T-helper 1 cell treated with Interleukin-12 subunit alpha and Interleukin-12 subunit beta and Interleukin-4 antibody, amounts not matched to agents 30 μg/mL and 1 μg/mL, for 36 hours (primary cell): ENCODE data around the gene TLK2.
A peak's percentile ranks its signal among the peaks of the same experiment; 100 is the strongest.

Experiments
- H3K27ac Mint-ChIP-seq: one replicate; pipeline ENCODE4 v1.8.0; 2021; ENCODE audit warnings: mild to moderate bottlenecking, mixed read lengths
- H3K27me3 Mint-ChIP-seq: one replicate; pipeline ENCODE4 v1.8.0; 2021; ENCODE audit warnings: low read depth, mixed read lengths
- H3K36me3 Mint-ChIP-seq: one replicate; pipeline ENCODE4 v1.8.0; 2021; ENCODE audit warnings: low read depth, mixed read lengths
- H3K4me1 Mint-ChIP-seq: one replicate; pipeline ENCODE4 v1.8.0; 2021; ENCODE audit warnings: low read depth, mixed read lengths
- H3K4me3 Mint-ChIP-seq: one replicate; pipeline ENCODE4 v1.8.0; 2021; ENCODE audit warnings: mild to moderate bottlenecking, moderate library complexity, mixed read lengths
- H3K9me3 Mint-ChIP-seq: one replicate; pipeline ENCODE4 v1.8.0; 2021; ENCODE audit warnings: mixed read lengths

TLK2 gene

GRCh38 chr17:62615503-62615902 is 136.9 kb downstream of the TLK2 start:
- H3K4me3 Mint-ChIP-seq, result no peak overlapping the region
- no peaks in the 10 kb centered on the region for H3K27me3 Mint-ChIP-seq
- H3K9me3 Mint-ChIP-seq, result no peaks in the 10 kb centered on the region
- peak overlapping the region; percentile 26 for H3K27ac Mint-ChIP-seq
- peaks cover 25% of the 10 kb centered on the region for H3K36me3 Mint-ChIP-seq
- peaks cover 4% of the 10 kb centered on the region for H3K4me1 Mint-ChIP-seq

GRCh38 chr17:62616993-62617893 is 138.6 kb downstream of the TLK2 start:
- no peak overlapping the region for H3K27ac Mint-ChIP-seq
- H3K9me3 Mint-ChIP-seq, result no peaks in the 10 kb centered on the region
- no peaks in the 10 kb centered on the region for H3K27me3 Mint-ChIP-seq
- H3K4me3 Mint-ChIP-seq, result no peak overlapping the region
- peaks cover 13% of the 10 kb centered on the region for H3K36me3 Mint-ChIP-seq
- no peaks in the 10 kb centered on the region for H3K4me1 Mint-ChIP-seq

- H3K4me1 Mint-ChIP-seq, result no peaks in the 10 kb centered on the region
- H3K27ac Mint-ChIP-seq, result no peak overlapping the region
- H3K4me3 Mint-ChIP-seq, result no peak overlapping the region
- H3K36me3 Mint-ChIP-seq, result peaks cover 11% of the 10 kb centered on the region
- H3K27me3 Mint-ChIP-seq, result no peaks in the 10 kb centered on the region
- no peaks in the 10 kb centered on the region for H3K9me3 Mint-ChIP-seq
These were observed 139.4 kb downstream of the TLK2 start for GRCh38 chr17:62617894-62618472.

DNA sequence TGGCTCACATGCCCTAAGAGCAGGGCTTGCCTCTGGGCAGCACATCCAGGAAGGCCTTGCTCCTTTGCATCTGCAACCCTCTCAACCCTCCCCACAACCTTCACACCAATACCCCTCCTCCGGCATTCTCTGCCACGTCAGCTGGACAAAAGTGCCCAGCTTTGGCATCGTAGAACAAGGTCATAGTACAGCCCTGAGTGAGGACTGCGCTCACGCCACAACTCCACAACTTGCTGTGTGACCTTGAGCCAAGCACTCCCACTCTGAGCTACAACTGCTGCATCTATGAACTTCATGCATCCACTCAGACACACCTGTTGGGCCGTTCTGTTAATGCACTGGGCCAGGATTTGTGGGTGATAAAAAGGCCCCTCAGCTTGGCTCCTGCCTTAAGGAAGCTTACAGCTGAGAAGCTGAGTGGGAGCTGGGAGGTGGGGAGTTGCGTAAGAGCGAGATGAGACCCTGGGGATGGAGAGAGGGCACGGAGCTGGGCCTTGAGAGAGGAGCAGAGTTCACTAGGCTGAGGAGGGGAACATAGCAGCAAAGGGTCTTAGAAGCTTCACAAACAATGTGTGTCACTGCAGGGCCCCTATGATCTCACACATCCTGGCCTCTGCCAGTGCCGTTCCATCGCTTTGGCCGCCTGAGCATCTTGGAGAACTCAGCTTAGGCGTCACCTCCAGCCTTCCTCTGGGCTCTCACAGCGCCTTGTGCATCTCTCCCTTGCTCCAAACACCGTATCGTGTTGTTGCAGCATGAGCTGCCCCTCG is 140.2 kb downstream of the TLK2 start:
- Mint-ChIP-seq H3K36me3 (peaks cover 9% of the 10 kb centered on the region), H3K9me3 (no peaks in the 10 kb centered on the region), H3K27ac (no peak overlapping the region), H3K4me3 (no peak overlapping the region), H3K4me1 (no peaks in the 10 kb centered on the region), H3K27me3 (no peaks in the 10 kb centered on the region)

DNA sequence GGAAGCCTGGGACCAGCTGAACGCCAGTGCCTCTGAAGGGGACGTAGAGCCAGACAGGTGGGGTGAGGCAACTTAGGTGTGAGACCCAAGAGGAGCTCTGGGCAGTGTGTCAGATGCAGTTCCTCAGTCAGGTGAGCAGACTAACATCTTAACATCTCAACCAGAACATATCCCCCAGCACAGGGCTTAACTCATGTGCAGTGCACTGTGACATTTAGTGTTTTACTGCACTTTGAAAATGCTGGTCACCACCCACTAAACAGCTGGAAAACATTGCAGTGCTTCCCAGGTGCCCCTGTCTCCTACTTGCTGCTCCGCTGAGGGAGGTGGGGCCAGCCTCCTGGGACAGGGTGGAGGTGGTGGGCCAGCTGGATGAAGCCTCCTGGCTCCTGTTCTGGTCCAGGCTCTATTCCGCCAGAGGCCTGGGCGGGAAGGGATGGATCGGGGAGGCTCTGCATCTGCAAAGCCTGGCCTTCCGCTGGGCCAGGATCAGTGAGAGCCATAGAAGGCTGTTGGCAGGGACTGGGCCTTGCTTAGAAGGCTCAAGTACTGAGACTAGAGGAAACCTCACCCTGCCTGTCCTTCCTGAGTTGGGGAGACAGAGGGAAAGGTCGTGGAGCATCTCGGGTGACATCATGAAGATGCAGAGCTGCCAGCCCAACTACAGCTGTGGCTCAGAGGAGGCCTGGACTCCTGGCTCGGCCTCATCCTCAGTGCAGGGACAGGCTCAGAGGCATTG is 141.0 kb downstream of the TLK2 start:
- no peaks in the 10 kb centered on the region for H3K4me1 Mint-ChIP-seq
- no peaks in the 10 kb centered on the region for H3K9me3 Mint-ChIP-seq
- peaks cover 8% of the 10 kb centered on the region for H3K36me3 Mint-ChIP-seq
- H3K4me3 Mint-ChIP-seq, result no peak overlapping the region
- no peaks in the 10 kb centered on the region for H3K27me3 Mint-ChIP-seq
- H3K27ac Mint-ChIP-seq, result no peak overlapping the region

GRCh38 chr17:62621223-62621622 is 142.6 kb downstream of the TLK2 start:
- H3K27ac Mint-ChIP-seq, result no peak overlapping the region
- peaks cover 4% of the 10 kb centered on the region for H3K36me3 Mint-ChIP-seq
- H3K4me3 Mint-ChIP-seq, result no peak overlapping the region
- peaks cover 4% of the 10 kb centered on the region for H3K27me3 Mint-ChIP-seq
- no peaks in the 10 kb centered on the region for H3K4me1 Mint-ChIP-seq
- H3K9me3 Mint-ChIP-seq, result no peaks in the 10 kb centered on the region

- Mint-ChIP-seq H3K9me3 (no peaks in the 10 kb centered on the region), H3K27me3 (peaks cover 37% of the 10 kb centered on the region), H3K27ac (no peak overlapping the region), H3K4me3 (no peak overlapping the region), H3K4me1 (peaks cover 3% of the 10 kb centered on the region), H3K36me3 (peaks cover 4% of the 10 kb centered on the region)
These were observed 146.7 kb downstream of the TLK2 start for GRCh38 chr17:62625184-62625869.

DNA sequence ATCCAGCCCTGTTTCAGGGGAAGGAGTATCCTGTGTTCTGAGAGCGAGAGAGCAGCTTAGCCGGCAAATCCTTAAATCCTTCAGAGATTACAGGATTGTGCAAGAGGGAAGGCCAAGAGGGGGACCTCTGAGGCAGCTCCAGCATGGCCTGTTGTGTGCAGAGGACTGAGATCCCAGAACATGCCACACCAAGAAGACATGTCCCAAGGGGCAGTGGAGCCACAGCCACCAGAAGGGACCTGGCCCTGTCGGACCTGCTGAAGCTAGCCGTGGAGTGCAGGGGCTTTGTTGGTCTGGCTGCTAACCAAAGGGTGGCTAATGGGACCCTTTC is 147.2 kb downstream of the TLK2 start:
- H3K9me3 Mint-ChIP-seq, result no peaks in the 10 kb centered on the region
- peaks cover 40% of the 10 kb centered on the region for H3K27me3 Mint-ChIP-seq
- peak overlapping the region; percentile 22 for H3K4me3 Mint-ChIP-seq
- H3K27ac Mint-ChIP-seq, result no peak overlapping the region
- H3K36me3 Mint-ChIP-seq, result peaks cover 4% of the 10 kb centered on the region
- peaks cover 3% of the 10 kb centered on the region for H3K4me1 Mint-ChIP-seq

- Mint-ChIP-seq H3K36me3 (peaks cover 4% of the 10 kb centered on the region), H3K4me1 (peaks cover 3% of the 10 kb centered on the region), H3K27ac (no peak overlapping the region), H3K27me3 (peaks cover 43% of the 10 kb centered on the region), H3K4me3 (peak overlapping the region; percentile 31), H3K9me3 (no peaks in the 10 kb centered on the region)
These were observed 148.1 kb downstream of the TLK2 start for GRCh38 chr17:62626719-62627218.

DNA sequence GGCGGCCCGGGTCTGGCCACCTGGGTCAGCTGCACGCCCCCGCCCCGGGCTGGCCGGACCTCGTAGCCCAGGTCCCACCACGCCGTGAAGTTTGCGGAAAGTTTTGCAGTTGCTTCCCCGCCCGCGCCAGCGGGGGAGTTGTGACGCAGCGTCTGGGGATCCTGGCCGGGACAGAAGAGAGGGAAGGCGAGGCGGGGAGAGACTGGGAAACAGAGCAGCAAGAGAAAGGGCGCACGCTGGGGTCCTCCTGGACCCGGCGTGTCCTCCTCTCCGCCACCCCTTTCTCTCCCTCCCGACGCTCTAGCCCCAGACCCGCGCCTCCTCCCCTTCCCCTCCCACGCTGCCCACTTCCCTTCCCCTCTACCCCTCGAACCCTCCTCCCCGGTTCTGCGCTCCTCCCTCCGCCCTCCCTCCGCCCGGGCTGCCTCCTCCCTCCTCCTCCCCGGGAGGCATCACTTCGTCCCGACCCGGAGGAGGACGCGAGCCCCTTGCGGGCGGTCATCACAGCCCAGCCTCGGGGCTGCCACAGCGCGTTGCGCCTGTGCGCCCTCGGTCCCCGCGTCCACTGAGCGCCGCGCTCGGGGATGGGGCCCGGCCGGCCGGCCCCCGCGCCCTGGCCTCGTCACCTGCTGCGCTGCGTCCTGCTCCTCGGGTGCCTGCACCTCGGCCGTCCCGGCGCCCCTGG is 148.7 kb downstream of the TLK2 start, which contains the start of gene MRC2:
Gene MRC2 (plus strand): TSS at position 452 of the 685 bp plus-strand sequence. CDS start 133 bp downstream, at position 585.
- H3K9me3 Mint-ChIP-seq, result no peaks in the 10 kb centered on the region
- no peak within 1 kb of the TSS for H3K27ac Mint-ChIP-seq
- H3K4me1 Mint-ChIP-seq, result peaks cover 3% of the 10 kb centered on the region
- peaks cover 4% of the 10 kb centered on the region for H3K36me3 Mint-ChIP-seq
- peak within 1 kb of the TSS; percentile 80 for H3K4me3 Mint-ChIP-seq
- peaks cover 46% of the 10 kb centered on the region for H3K27me3 Mint-ChIP-seq

DNA sequence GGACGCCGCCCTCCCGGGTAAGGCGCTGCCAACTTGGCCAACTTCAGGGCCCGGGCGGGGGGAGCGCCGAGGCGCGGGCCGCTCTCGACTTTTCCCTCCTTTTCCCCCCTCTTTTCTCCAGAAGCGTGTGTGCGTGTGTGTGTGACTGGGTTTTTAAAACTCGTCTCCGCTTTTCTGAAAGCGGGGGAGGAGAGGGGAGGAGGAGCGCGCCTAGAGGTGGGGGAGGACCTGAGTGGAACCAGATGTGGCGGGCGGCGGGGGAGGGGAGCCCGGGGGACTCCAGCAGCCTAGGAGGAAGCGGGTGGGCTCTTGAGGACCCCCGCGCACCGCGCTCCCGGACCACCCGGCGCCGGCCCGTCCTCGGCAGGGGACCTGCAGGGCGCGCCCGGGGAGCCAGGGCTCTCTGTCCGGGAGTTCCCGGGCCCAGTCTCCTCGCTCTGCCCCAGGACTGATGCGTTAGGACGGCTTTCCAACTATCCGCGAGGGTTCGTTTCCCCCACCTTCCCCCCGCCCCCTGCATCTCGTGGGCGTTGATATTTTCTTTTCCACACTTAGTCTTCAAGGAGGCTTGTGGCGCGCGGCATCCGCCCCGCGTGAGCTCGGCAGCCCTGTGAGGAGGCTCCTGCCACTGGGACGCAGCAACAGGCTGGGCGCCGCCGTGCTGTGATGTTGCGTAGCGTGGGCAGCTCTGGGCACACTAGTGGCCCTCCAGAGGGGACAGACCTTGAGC is 149.4 kb downstream of the TLK2 start:
- Mint-ChIP-seq H3K27ac (no peak overlapping the region), H3K27me3 (peaks cover 48% of the 10 kb centered on the region)

DNA sequence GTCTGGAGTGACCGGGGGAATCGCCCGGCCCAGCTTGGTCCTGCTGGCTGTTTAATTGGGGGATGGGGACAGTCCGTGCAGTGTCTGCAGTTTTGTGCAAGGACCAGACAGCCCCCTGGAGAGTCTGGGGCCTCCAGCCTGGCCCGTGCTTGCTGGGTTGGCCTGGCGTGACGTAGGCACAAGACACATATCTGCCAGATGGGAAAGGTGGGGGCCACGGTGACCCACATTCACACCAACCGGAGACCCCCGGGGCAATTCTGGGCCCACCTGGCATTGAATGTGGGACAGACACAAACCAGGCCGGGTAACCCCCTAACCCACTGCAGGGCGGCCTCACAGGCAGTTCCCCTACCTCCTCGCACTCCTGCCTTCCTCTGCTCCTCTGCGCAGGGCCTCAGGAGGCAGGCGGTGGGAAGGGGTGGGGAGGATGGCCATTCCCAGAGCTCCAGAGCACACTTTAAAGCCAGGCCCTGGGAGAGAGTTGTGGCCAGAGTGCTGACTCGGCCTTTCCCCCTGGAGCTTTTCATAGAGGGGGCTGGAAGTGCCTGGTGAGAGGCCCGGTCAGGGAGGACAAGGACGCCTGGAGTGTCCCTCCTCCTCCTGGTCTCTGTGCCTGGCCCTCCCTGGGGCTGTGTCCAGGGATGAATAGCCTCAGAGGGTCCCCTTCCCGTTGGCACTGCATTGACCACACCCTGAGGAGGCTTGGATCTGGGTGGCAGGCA is 150.4 kb downstream of the TLK2 start:
- H3K27me3 Mint-ChIP-seq, result peaks cover 48% of the 10 kb centered on the region
- H3K27ac Mint-ChIP-seq, result no peak overlapping the region
- H3K4me1 Mint-ChIP-seq, result peaks cover 3% of the 10 kb centered on the region
- peaks cover 4% of the 10 kb centered on the region for H3K36me3 Mint-ChIP-seq
- H3K9me3 Mint-ChIP-seq, result no peaks in the 10 kb centered on the region
- H3K4me3 Mint-ChIP-seq, result peak overlapping the region; percentile 80

More for the DNA sequence above, 149.4 kb downstream of the TLK2 start:
- H3K9me3 Mint-ChIP-seq, result no peaks in the 10 kb centered on the region
- peaks cover 3% of the 10 kb centered on the region for H3K4me1 Mint-ChIP-seq
- H3K36me3 Mint-ChIP-seq, result peaks cover 4% of the 10 kb centered on the region
- H3K4me3 Mint-ChIP-seq, result peak overlapping the region; percentile 80
